GOT3 (cell line): ENCODE data around the gene KRTAP5-5.
"Not testable (repeated sequence)": the region's sequence is repeated elsewhere in the genome, so short reads cannot be mapped to it uniquely, and the experiment has no call there.

Source experiments
- DNase-seq: peaks from one replicate; lab custom pipeline; 2025; ENCODE audit warnings: mixed read lengths; lab: John Stamatoyannopoulos, UW

The KRTAP5-5 gene

GRCh38 chr11:1629326-1630185 lies at the start of gene KRTAP5-5:
TSS of gene KRTAP5-5 (plus strand) at chr11:1629775. CDS start at chr11:1629841, 66 bp downstream.
- DNase-seq: no peak

- no peak for DNase-seq
These were observed 47.6 kb upstream of the KRTAP5-5 start for GRCh38 chr11:1581976-1582375.

GRCh38 chr11:1582909-1583308 lies 46.7 kb upstream of the KRTAP5-5 start:
- not testable (repeated sequence) for DNase-seq

GRCh38 chr11:1584661-1585370 lies 44.8 kb upstream of the KRTAP5-5 start, which contains the start of gene KRTAP5-1:
TSS of gene KRTAP5-1 (minus strand) at chr11:1585283. CDS start at chr11:1585249, 34 bp downstream.
- DNase-seq: not testable (repeated sequence)

GRCh38 chr11:1586699-1587098 lies 42.9 kb upstream of the KRTAP5-5 start:
- no peak for DNase-seq

- DNase-seq: not testable (repeated sequence)
These were observed 40.2 kb upstream of the KRTAP5-5 start for GRCh38 chr11:1589191-1589963.

- no peak for DNase-seq
These were observed 39.6 kb upstream of the KRTAP5-5 start for GRCh38 chr11:1589996-1590395.

- no peak for DNase-seq
These were observed 36.9 kb upstream of the KRTAP5-5 start for GRCh38 chr11:1592628-1593027.

GRCh38 chr11:1595994-1596575 lies 33.5 kb upstream of the KRTAP5-5 start:
- not testable (repeated sequence) for DNase-seq

GRCh38 chr11:1596576-1597121 lies 32.9 kb upstream of the KRTAP5-5 start:
- not testable (repeated sequence) for DNase-seq

GRCh38 chr11:1597331-1597993 lies 32.1 kb upstream of the KRTAP5-5 start:
- no peak for DNase-seq

- no peak for DNase-seq
These were observed 31.6 kb upstream of the KRTAP5-5 start, which contains the start of gene KRTAP5-2 for GRCh38 chr11:1597994-1598380. TSS of gene KRTAP5-2 (minus strand) at chr11:1598294. CDS start at chr11:1598250, 44 bp downstream.

GRCh38 chr11:1598406-1598805 lies 31.2 kb upstream of the KRTAP5-5 start:
- DNase-seq: not testable (repeated sequence)

- no peak for DNase-seq
These were observed 30.8 kb upstream of the KRTAP5-5 start for GRCh38 chr11:1598816-1599215.

GRCh38 chr11:1600626-1601025 lies 28.9 kb upstream of the KRTAP5-5 start:
- DNase-seq: no peak

- DNase-seq: not testable (repeated sequence)
These were observed 27.9 kb upstream of the KRTAP5-5 start for GRCh38 chr11:1601663-1602062.

GRCh38 chr11:1603629-1604028 lies 25.9 kb upstream of the KRTAP5-5 start:
- no peak for DNase-seq

- DNase-seq: no peak
These were observed 25.4 kb upstream of the KRTAP5-5 start for GRCh38 chr11:1604181-1604580.

- no peak for DNase-seq
These were observed 24.9 kb upstream of the KRTAP5-5 start for GRCh38 chr11:1604711-1605110.

GRCh38 chr11:1605923-1606322 lies 23.7 kb upstream of the KRTAP5-5 start:
- not testable (repeated sequence) for DNase-seq
